HG03280 (cell line): Measurements from ENCODE around the gene NRIP1.
"Not testable (repeated sequence)": the region's sequence is repeated elsewhere in the genome, so short reads cannot be mapped to it uniquely, and the experiment has no call there.

ENCODE experiments used
- ATAC-seq: cut with Tn5 transposase; IDR thresholded peaks from one replicate; pipeline ENCODE4 v1.9.1; 2021; ENCODE audit warnings: mild to moderate bottlenecking, moderate library complexity; ENCODE audit not compliant: unreplicated experiment

The NRIP1 gene

DNA sequence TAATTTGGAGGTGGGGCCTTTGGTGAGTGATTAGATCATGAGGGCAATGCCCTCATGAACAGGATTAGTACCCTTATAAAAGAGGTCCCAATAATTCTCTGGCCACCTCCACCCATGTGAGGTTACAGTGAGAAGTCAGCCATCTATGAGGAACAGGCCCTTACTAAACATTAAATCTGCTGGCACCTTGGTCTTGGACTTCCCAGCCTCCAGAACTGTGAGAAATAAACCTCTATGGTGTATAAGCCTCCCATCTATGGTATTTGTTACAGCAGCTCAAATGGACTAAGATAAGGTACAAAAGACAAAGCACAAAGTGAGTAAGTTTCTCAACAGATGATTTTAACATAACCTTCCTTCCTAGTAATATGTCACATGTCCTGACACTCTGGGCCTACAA is 22.3 kb downstream of the NRIP1 start:
- no peak for ATAC-seq

- ATAC-seq = no peak
These were observed 25.0 kb downstream of the NRIP1 start for GRCh38 chr21:15039607-15040299.

DNA sequence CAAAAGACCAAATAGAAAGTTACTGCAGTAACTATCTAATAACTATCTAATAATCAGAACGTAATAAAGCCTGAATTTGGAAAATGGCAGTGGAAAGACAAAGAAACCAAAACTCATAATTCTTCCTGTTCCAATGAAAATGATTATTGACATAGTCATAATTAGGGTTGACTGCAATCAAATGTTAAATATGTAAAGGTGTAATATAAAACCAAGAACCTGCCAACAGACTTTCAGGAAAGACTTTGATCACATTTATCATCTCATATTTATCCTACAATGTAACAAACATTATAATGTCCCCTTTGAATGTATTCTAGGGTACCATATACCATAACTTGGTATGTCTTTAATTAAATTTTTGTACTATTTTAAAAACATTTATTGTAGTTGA is 26.9 kb downstream of the NRIP1 start:
- no peak for ATAC-seq

DNA sequence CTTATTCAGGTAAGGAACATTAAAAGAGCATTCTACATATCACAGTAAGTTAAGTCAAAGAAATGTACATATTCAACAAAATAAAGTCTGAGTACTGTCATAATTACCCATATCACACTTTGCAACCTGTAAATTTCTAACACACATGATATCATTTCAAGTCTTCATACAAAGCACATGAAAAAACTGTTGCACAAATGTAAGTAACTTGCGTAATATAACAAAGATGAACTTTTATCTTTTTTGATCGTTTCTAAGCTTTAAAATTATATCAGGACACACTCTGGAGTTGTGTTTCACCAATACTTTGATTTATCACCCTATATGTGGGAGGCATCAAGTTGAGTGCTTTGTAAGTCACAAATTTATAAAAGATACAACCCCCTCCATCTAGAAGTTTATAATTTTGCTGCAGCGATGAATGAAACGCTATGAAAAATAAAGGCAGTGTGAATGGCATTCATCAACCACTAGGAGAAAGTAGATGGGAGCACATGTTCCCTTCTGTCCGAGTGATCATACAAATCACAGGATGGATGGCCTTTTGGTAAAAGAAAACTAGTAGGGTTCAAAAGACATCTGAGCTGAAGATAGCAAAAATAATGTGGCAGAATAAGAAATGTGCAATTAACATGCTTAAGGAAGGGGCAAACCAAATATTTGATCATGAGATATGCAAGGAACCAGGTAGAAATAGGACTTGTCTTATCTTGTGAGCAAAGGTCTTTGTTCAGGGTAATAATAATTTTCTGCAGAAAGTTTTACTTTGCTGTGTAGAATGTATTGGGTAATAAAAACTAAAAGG is 27.5 kb downstream of the NRIP1 start:
- no peak for ATAC-seq

GRCh38 chr21:15036189-15036588 is 28.6 kb downstream of the NRIP1 start:
- ATAC-seq = no peak

DNA sequence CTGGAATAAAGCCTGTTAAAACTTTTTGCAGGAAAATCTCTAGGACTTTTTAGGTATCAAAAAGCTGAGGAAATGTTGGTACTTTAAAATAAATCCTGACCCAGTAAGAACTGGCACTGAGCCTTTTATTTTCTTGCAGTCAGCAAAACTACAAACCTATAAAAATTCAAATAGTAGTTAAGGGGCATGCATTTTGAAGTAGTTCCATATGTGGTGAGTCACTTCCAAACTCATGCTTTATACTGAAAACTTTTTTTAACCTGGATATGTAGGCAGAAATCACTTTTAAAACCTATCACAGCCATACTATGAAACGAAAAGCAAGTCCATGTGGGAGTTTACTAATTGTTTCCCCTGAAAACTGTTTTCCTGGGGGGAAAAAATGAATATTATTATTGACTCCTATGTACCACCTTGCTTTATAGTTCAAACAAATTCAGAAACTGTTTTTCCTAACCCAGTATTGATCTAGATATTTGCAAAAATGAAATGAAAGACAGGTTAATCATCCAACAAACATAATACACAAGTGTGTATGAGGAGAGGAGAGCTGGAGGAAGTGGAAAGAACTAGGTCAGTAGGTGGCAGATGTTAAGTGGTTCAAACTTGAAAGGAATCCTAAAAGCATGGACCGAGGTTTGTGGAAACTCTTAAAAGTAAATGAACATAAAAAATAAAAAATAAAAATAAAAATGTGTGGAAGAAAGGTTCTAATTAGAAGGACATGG is 30.5 kb downstream of the NRIP1 start:
- ATAC-seq = no peak

- ATAC-seq = no peak
These were observed 32.9 kb downstream of the NRIP1 start for GRCh38 chr21:15031790-15032357.

DNA sequence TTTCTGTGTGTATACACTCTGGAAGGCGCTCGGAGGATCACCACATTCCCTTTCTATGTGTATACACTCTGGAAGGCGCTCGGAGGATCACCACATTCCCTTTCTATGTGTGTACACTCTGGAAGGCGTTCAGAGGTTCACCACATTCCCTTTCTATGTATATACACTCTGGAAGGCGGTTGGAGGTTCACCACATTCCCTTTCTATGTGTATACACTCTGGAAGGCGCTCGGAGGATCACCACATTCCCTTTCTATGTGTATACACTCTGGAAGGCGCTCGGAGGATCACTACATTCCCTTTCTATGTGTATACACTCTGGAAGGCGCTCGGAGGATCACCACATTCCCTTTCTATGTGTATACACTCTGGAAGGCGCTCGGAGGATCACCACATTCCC is 33.4 kb downstream of the NRIP1 start:
- ATAC-seq = not testable (repeated sequence)

- ATAC-seq = not testable (repeated sequence)
These were observed 33.9 kb downstream of the NRIP1 start for GRCh38 chr21:15030861-15031260.

- ATAC-seq = no peak
These were observed 35.7 kb downstream of the NRIP1 start for GRCh38 chr21:15029077-15029476.

GRCh38 chr21:15028186-15028585 is 36.6 kb downstream of the NRIP1 start:
- ATAC-seq = no peak

- ATAC-seq = no peak
These were observed 37.7 kb downstream of the NRIP1 start for GRCh38 chr21:15027056-15027455.

DNA sequence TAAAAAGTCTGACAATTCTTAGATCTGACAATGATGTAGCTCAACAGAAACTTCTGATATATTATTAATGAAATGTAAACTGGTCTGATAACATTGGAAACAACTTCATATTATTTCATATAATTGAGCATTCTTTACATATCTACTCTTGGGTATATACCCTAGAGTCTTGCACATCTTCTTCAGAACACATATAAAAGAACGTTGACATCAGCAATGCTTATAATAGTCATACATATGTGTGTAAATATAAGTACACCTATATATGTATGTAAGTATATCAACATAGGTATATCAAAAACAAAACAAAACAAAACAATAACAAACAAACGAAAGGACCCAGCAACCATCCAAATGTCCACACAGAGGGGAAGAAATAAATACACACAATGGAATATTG is 38.4 kb downstream of the NRIP1 start:
- ATAC-seq = no peak

DNA sequence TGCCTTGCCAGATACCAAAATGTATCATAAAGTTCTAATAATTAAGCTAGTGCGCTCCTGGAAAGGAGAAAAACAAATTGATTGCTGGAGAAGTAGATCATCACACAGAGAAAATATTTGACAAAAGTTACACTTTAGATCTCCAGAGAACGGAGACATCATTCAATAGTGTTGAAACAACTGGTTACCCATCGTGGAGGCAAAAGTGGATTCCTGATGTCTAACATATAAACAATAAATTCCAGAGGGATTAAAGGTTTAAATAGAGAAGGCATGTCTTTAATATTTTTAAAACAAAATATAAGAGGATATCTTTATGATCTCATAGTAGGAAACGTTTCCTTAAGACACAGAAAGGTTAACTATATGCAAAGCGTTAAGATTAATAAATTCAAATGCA is 41.0 kb downstream of the NRIP1 start:
- ATAC-seq = no peak

DNA sequence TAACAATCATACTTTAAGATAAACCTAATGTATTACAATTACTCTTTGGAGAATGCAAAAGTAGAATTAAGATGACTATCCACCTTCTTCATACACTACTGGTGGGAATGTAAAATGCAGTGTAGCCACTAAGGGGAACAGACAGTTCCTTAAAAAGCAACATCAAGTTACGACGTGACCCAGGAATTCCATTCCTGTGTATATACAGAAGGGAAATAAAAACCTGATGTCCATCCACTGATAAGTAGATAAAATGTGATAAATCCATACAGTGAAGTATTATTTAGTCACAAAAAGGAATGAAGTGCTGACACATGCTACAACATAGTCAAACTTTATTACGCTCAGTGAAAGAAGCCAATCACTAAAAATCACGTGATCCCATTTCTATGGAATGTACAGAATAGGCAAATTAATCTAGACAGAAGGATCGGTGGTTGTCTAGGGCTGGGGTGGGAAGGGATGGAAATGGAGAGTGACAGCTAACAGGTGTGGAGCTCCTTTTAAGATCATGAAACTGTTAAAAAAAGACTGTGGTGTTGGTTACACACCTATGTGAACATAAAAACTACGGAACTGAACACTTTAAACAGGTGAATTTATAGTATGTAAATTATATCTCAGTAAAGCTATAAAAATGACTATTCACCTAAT is 42.1 kb downstream of the NRIP1 start:
- ATAC-seq = no peak

GRCh38 chr21:15020797-15021196 is 44.0 kb downstream of the NRIP1 start:
- ATAC-seq = no peak

- no peak for ATAC-seq
These were observed 46.4 kb downstream of the NRIP1 start for GRCh38 chr21:15018382-15018781.

DNA sequence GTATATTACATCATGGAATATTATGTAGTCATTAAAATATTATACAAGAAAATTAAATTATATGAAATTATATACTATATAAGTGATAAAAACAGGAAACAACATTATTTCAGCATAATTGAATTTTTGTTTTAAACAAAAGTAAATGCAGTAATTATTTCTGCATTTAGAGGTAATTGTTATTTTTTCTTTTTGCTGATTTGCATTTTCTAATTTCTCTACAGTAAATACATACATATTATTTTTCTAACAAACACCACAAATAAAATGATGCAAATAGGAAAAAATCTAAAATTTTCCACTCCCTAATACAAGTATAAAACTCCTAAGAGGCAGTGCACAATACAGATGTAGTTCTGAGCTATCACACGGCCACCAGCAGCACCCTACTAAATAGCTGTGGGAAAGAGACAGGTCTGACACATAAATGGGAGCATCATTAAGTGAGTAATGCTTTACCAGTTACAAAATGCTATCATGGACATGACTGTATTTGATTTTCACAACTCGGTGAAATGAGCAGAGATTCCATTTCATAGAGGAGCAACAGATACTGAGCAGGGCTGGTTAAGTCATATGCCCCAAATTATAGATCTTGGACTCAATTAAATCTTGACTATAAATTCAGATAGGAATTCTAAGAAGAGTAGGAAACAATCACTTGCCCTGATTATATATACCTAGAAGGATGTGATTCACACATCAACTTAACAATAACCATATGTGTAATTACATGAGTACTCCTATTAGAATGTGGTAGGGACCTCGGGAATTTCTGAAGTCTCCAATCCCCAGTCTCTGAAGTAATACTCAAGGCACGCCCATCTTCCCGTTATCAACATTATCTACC is 49.0 kb downstream of the NRIP1 start:
- ATAC-seq = no peak

DNA sequence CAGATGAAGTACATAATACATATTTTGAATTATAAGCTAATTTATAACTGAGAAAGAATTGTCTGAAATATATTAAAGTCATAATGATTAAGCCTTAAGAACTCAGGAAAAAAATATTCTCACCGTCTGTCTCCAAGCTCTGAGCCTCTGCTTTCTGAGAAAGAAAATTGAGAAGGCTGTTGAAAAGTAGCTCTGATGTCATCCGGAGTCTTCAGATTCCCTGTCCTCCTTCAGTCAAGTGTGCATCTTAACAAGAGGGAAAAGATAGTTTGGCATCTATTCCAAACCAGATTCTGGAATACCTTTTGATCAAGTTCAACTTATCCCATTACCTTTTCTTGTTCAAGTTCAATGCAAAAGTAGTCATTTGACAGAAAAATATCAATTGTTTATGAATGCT is 50.6 kb downstream of the NRIP1 start:
- ATAC-seq = no peak

GRCh38 chr21:15011967-15012366 is 52.8 kb downstream of the NRIP1 start:
- ATAC-seq = no peak
